ENCODE results near the gene ERAS.
A peak's percentile ranks its signal among the peaks of the same experiment; 100 is the strongest.
"Not testable (repeated sequence)": the region's sequence is repeated elsewhere in the genome, so short reads cannot be mapped to it uniquely, and the experiment has no call there.

ERAS gene

GRCh38 chrX:48831136-48831908 is 5.0 kb downstream of the ERAS start:
- no peak for DNase-seq (ENCODE audit: low spot score)

GRCh38 chrX:48831909-48832291 is 5.6 kb downstream of the ERAS start:
- DNase-seq (ENCODE audit: low spot score) = no peak

- peak; percentile 77 for DNase-seq (ENCODE audit: low spot score)
Measured at GRCh38 chrX:48833542-48834138, 7.3 kb downstream of the ERAS start.

- DNase-seq (ENCODE audit: low spot score) = no peak
Measured at GRCh38 chrX:48834383-48834709, 8.0 kb downstream of the ERAS start.

- DNase-seq (ENCODE audit: low spot score) = no peak
Measured at GRCh38 chrX:48835524-48836329, 9.4 kb downstream of the ERAS start, which contains the start of gene PCSK1N. PCSK1N (minus strand) TSS chrX:48835610; CDS start chrX:48835532, 78 bp downstream.

- DNase-seq (ENCODE audit: low spot score) = no peak
Measured at GRCh38 chrX:48839686-48840085, 13.4 kb downstream of the ERAS start.

- no peak for DNase-seq (ENCODE audit: low spot score)
Measured at GRCh38 chrX:48848847-48849246, 22.5 kb downstream of the ERAS start.

- no peak for DNase-seq (ENCODE audit: low spot score)
Measured at GRCh38 chrX:48852857-48853256, 26.5 kb downstream of the ERAS start.

GRCh38 chrX:48853494-48853893 is 27.2 kb downstream of the ERAS start:
- DNase-seq (ENCODE audit: low spot score) = not testable (repeated sequence)

- DNase-seq (ENCODE audit: low spot score) = not testable (repeated sequence)
Measured at GRCh38 chrX:48854121-48854804, 27.9 kb downstream of the ERAS start.

- no peak for DNase-seq (ENCODE audit: low spot score)
Measured at GRCh38 chrX:48854898-48855297, 28.6 kb downstream of the ERAS start.

- no peak for DNase-seq (ENCODE audit: low spot score)
Measured at GRCh38 chrX:48864210-48864609, 37.9 kb downstream of the ERAS start.

GRCh38 chrX:48872017-48872416 is 45.7 kb downstream of the ERAS start:
- not testable (repeated sequence) for DNase-seq (ENCODE audit: low spot score)

GRCh38 chrX:48876944-48877343 is 50.6 kb downstream of the ERAS start:
- not testable (repeated sequence) for DNase-seq (ENCODE audit: low spot score)
